ENCODE data around the gene GRK1. TPM values are rescaled to one million over a fixed set of nuclear protein-coding genes. Genes with fewer than 3 reads are reported as not detected.

Gene GRK1
- total and polyA plus RNA-seq, 2 experiments from 2014 or later: not detected

DNA sequence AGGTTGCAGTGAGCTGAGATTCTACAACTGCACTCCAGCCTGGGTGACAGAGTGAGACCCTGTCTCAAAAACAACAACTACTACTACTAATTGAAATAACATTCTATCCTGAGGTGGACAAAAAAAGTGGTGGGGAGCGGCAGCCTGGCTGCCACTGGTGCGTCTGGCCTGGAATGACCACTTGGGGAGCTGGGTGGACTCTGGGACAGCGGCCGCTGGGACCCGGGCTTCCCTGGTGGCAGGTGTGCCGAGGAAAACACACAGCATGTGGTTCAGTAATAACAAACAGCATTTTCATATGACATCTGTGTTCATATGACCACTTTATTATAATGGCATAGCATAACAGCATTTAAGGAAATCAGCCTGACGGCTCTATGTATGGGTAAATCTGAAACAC, 48.6 kb upstream of the GRK1 start:
- peak overlapping the region; percentile 34 for H3K27ac Mint-ChIP-seq
- TF ChIP-seq, protein P1, sequence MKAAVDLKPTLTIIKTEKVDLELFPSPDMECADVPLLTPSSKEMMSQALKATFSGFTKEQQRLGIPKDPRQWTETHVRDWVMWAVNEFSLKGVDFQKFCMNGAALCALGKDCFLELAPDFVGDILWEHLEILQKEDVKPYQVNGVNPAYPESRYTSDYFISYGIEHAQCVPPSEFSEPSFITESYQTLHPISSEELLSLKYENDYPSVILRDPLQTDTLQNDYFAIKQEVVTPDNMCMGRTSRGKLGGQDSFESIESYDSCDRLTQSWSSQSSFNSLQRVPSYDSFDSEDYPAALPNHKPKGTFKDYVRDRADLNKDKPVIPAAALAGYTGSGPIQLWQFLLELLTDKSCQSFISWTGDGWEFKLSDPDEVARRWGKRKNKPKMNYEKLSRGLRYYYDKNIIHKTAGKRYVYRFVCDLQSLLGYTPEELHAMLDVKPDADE (IDR thresholded peaks at IDR 0.05): no peak
- TF ChIP-seq NANOG (IDR thresholded peaks at IDR 0.05; ENCODE audit: borderline replicate concordance) (no peak), ZNF331 (CRISPR knock-in tag; IDR thresholded peaks at IDR 0.05; ENCODE audit: low read depth) (no peak), STAT1 (IDR thresholded peaks at IDR 0.05; ENCODE audit: unreplicated experiment) (no peak), EZH2phosphoT487 (IDR thresholded peaks at IDR 0.05; ENCODE audit: unreplicated experiment) (no peak), CREB1 (CRISPR knock-in tag; IDR thresholded peaks at IDR 0.05; ENCODE audit: low read depth) (no peak), ZNF114 (CRISPR knock-in tag; IDR thresholded peaks at IDR 0.05) (no peak), EZH2 (IDR thresholded peaks at IDR 0.05; ENCODE audit: low read depth, unreplicated experiment) (no peak), POLR2AphosphoS5 (IDR thresholded peaks at IDR 0.05; ENCODE audit: low read depth) (no peak), JUNB (IDR thresholded peaks at IDR 0.05; ENCODE audit: unreplicated experiment) (no peak)
- TF ChIP-seq, protein P2, sequence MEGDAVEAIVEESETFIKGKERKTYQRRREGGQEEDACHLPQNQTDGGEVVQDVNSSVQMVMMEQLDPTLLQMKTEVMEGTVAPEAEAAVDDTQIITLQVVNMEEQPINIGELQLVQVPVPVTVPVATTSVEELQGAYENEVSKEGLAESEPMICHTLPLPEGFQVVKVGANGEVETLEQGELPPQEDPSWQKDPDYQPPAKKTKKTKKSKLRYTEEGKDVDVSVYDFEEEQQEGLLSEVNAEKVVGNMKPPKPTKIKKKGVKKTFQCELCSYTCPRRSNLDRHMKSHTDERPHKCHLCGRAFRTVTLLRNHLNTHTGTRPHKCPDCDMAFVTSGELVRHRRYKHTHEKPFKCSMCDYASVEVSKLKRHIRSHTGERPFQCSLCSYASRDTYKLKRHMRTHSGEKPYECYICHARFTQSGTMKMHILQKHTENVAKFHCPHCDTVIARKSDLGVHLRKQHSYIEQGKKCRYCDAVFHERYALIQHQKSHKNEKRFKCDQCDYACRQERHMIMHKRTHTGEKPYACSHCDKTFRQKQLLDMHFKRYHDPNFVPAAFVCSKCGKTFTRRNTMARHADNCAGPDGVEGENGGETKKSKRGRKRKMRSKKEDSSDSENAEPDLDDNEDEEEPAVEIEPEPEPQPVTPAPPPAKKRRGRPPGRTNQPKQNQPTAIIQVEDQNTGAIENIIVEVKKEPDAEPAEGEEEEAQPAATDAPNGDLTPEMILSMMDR (conservative IDR thresholded peaks at IDR 0.05; ENCODE audit: low read depth in 2 of 2): no peak
- TF ChIP-seq, protein P3, sequence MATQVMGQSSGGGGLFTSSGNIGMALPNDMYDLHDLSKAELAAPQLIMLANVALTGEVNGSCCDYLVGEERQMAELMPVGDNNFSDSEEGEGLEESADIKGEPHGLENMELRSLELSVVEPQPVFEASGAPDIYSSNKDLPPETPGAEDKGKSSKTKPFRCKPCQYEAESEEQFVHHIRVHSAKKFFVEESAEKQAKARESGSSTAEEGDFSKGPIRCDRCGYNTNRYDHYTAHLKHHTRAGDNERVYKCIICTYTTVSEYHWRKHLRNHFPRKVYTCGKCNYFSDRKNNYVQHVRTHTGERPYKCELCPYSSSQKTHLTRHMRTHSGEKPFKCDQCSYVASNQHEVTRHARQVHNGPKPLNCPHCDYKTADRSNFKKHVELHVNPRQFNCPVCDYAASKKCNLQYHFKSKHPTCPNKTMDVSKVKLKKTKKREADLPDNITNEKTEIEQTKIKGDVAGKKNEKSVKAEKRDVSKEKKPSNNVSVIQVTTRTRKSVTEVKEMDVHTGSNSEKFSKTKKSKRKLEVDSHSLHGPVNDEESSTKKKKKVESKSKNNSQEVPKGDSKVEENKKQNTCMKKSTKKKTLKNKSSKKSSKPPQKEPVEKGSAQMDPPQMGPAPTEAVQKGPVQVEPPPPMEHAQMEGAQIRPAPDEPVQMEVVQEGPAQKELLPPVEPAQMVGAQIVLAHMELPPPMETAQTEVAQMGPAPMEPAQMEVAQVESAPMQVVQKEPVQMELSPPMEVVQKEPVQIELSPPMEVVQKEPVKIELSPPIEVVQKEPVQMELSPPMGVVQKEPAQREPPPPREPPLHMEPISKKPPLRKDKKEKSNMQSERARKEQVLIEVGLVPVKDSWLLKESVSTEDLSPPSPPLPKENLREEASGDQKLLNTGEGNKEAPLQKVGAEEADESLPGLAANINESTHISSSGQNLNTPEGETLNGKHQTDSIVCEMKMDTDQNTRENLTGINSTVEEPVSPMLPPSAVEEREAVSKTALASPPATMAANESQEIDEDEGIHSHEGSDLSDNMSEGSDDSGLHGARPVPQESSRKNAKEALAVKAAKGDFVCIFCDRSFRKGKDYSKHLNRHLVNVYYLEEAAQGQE (IDR thresholded peaks at IDR 0.05; ENCODE audit: unreplicated experiment): no peak
- TF ChIP-seq, protein P4, sequence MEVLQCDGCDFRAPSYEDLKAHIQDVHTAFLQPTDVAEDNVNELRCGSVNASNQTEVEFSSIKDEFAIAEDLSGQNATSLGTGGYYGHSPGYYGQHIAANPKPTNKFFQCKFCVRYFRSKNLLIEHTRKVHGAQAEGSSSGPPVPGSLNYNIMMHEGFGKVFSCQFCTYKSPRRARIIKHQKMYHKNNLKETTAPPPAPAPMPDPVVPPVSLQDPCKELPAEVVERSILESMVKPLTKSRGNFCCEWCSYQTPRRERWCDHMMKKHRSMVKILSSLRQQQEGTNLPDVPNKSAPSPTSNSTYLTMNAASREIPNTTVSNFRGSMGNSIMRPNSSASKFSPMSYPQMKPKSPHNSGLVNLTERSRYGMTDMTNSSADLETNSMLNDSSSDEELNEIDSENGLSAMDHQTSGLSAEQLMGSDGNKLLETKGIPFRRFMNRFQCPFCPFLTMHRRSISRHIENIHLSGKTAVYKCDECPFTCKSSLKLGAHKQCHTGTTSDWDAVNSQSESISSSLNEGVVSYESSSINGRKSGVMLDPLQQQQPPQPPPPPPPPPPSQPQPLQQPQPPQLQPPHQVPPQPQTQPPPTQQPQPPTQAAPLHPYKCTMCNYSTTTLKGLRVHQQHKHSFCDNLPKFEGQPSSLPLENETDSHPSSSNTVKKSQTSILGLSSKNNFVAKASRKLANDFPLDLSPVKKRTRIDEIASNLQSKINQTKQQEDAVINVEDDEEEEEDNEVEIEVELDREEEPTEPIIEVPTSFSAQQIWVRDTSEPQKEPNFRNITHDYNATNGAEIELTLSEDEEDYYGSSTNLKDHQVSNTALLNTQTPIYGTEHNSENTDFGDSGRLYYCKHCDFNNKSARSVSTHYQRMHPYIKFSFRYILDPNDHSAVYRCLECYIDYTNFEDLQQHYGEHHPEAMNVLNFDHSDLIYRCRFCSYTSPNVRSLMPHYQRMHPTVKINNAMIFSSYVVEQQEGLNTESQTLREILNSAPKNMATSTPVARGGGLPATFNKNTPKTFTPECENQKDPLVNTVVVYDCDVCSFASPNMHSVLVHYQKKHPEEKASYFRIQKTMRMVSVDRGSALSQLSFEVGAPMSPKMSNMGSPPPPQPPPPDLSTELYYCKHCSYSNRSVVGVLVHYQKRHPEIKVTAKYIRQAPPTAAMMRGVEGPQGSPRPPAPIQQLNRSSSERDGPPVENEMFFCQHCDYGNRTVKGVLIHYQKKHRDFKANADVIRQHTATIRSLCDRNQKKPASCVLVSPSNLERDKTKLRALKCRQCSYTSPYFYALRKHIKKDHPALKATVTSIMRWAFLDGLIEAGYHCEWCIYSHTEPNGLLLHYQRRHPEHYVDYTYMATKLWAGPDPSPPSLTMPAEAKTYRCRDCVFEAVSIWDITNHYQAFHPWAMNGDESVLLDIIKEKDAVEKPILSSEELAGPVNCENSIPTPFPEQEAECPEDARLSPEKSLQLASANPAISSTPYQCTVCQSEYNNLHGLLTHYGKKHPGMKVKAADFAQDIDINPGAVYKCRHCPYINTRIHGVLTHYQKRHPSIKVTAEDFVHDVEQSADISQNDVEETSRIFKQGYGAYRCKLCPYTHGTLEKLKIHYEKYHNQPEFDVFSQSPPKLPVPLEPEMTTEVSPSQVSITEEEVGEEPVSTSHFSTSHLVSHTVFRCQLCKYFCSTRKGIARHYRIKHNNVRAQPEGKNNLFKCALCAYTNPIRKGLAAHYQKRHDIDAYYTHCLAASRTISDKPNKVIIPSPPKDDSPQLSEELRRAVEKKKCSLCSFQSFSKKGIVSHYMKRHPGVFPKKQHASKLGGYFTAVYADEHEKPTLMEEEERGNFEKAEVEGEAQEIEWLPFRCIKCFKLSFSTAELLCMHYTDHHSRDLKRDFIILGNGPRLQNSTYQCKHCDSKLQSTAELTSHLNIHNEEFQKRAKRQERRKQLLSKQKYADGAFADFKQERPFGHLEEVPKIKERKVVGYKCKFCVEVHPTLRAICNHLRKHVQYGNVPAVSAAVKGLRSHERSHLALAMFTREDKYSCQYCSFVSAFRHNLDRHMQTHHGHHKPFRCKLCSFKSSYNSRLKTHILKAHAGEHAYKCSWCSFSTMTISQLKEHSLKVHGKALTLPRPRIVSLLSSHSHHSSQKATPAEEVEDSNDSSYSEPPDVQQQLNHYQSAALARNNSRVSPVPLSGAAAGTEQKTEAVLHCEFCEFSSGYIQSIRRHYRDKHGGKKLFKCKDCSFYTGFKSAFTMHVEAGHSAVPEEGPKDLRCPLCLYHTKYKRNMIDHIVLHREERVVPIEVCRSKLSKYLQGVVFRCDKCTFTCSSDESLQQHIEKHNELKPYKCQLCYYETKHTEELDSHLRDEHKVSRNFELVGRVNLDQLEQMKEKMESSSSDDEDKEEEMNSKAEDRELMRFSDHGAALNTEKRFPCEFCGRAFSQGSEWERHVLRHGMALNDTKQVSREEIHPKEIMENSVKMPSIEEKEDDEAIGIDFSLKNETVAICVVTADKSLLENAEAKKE (CRISPR knock-in tag; IDR thresholded peaks at IDR 0.05): no peak
- H3K9me3 Mint-ChIP-seq: no peaks in the 10 kb centered on the region
- DNase-seq (ENCODE audit: low spot score) (no peak), ATAC-seq (no peak)
- Histone ChIP-seq H3F3A (replicated peaks; ENCODE audit: low read depth) (0 out of 2 replicates have a peak, but pooled peaks cover 3% of the 10 kb centered on the region), H3K4me2 (no peak overlapping the region), H3K9me2 (ENCODE audit: insufficient read depth) (no peaks in the 10 kb centered on the region), H3K4me1 (ENCODE audit: insufficient read depth) (peaks cover 10% of the 10 kb centered on the region; the same call in 1 of the 2 replicates), H4K20me1 (replicated peaks; ENCODE audit: insufficient read depth) (peaks cover 8% of the 10 kb centered on the region), H3K36me3 (ENCODE audit: insufficient read depth) (no peaks in the 10 kb centered on the region; the same call in 1 of the 2 replicates), H3K27ac (ENCODE audit: low read depth) (no peak overlapping the region), H2AFZ (no peak overlapping the region), H3K27me3 (ENCODE audit: insufficient read depth) (no peaks in the 10 kb centered on the region), H3K4me3 (no peak overlapping the region), H3K79me2 (replicated peaks; ENCODE audit: insufficient read depth) (peaks cover 56% of the 10 kb centered on the region)
- H3K4me3 Mint-ChIP-seq: no peak overlapping the region
- peaks cover 24% of the 10 kb centered on the region for H3K4me1 Mint-ChIP-seq
- H3K36me3 Mint-ChIP-seq (ENCODE audit: low read depth): peaks cover 27% of the 10 kb centered on the region
- H3K27me3 Mint-ChIP-seq (ENCODE audit: insufficient read depth, low read depth, poor library complexity): peaks cover 10% of the 10 kb centered on the region

All from GM23338 (cell line).